ENCODE data around the gene WFDC2.

The WFDC2 gene

GRCh38 chr20:45508068-45508886, 38.7 kb downstream of the WFDC2 start:
- Histone ChIP-seq H3K36me3 (ENCODE audit: control insufficient read depth in 2 of 2, insufficient read depth in 2 of 2, low read length in 2 of 2) (no peaks in the 10 kb centered on the region), H3K4me3 (ENCODE audit: low read length in 2 of 2) (no peak overlapping the region), H3K9ac (ENCODE audit: low read depth in 1 of 2, low read length in 2 of 2) (no peak overlapping the region), H3K9me3 (ENCODE audit: control insufficient read depth in 2 of 2, low read length in 2 of 2) (no peaks in the 10 kb centered on the region), H3K27me3 (ENCODE audit: control insufficient read depth in 2 of 2, insufficient read depth in 2 of 2, low read length in 2 of 2) (no peaks in the 10 kb centered on the region), H3K27ac (ENCODE audit: low read depth in 2 of 2, low read length in 2 of 2) (no peak overlapping the region), H3K4me1 (ENCODE audit: control insufficient read depth in 2 of 2, insufficient read depth in 2 of 2, low read length in 2 of 2) (no peaks in the 10 kb centered on the region)

GRCh38 chr20:45509091-45509490, 39.5 kb downstream of the WFDC2 start:
- Histone ChIP-seq H3K9me3 (ENCODE audit: control insufficient read depth in 2 of 2, low read length in 2 of 2) (no peaks in the 10 kb centered on the region), H3K36me3 (ENCODE audit: control insufficient read depth in 2 of 2, insufficient read depth in 2 of 2, low read length in 2 of 2) (no peaks in the 10 kb centered on the region), H3K27me3 (ENCODE audit: control insufficient read depth in 2 of 2, insufficient read depth in 2 of 2, low read length in 2 of 2) (no peaks in the 10 kb centered on the region), H3K4me1 (ENCODE audit: control insufficient read depth in 2 of 2, insufficient read depth in 2 of 2, low read length in 2 of 2) (no peaks in the 10 kb centered on the region), H3K27ac (ENCODE audit: low read depth in 2 of 2, low read length in 2 of 2) (no peak overlapping the region), H3K9ac (ENCODE audit: low read depth in 1 of 2, low read length in 2 of 2) (no peak overlapping the region), H3K4me3 (ENCODE audit: low read length in 2 of 2) (no peak overlapping the region)

- H3K4me3 ChIP-seq (ENCODE audit: low read length in 2 of 2), result no peak overlapping the region
- no peaks in the 10 kb centered on the region for H3K9me3 ChIP-seq (ENCODE audit: control insufficient read depth in 2 of 2, low read length in 2 of 2)
- no peak overlapping the region for H3K27ac ChIP-seq (ENCODE audit: low read depth in 2 of 2, low read length in 2 of 2)
- no peaks in the 10 kb centered on the region for H3K36me3 ChIP-seq (ENCODE audit: control insufficient read depth in 2 of 2, insufficient read depth in 2 of 2, low read length in 2 of 2)
- H3K9ac ChIP-seq (ENCODE audit: low read depth in 1 of 2, low read length in 2 of 2), result no peak overlapping the region
- no peaks in the 10 kb centered on the region for H3K4me1 ChIP-seq (ENCODE audit: control insufficient read depth in 2 of 2, insufficient read depth in 2 of 2, low read length in 2 of 2)
- H3K27me3 ChIP-seq (ENCODE audit: control insufficient read depth in 2 of 2, insufficient read depth in 2 of 2, low read length in 2 of 2), result no peaks in the 10 kb centered on the region
Observed at GRCh38 chr20:45510242-45510862, 40.8 kb downstream of the WFDC2 start.

- no peaks in the 10 kb centered on the region for H3K4me1 ChIP-seq (ENCODE audit: control insufficient read depth in 2 of 2, insufficient read depth in 2 of 2, low read length in 2 of 2)
- no peaks in the 10 kb centered on the region for H3K9me3 ChIP-seq (ENCODE audit: control insufficient read depth in 2 of 2, low read length in 2 of 2)
- H3K36me3 ChIP-seq (ENCODE audit: control insufficient read depth in 2 of 2, insufficient read depth in 2 of 2, low read length in 2 of 2), result no peaks in the 10 kb centered on the region
- H3K27ac ChIP-seq (ENCODE audit: low read depth in 2 of 2, low read length in 2 of 2), result no peak within 1 kb of the TSS
- no peak within 1 kb of the TSS for H3K4me3 ChIP-seq (ENCODE audit: low read length in 2 of 2)
- H3K27me3 ChIP-seq (ENCODE audit: control insufficient read depth in 2 of 2, insufficient read depth in 2 of 2, low read length in 2 of 2), result no peaks in the 10 kb centered on the region
- H3K9ac ChIP-seq (ENCODE audit: low read depth in 1 of 2, low read length in 2 of 2), result no peak within 1 kb of the TSS
Observed at GRCh38 chr20:45515147-45515913, 45.8 kb downstream of the WFDC2 start, which contains the start of gene SPINT3. Gene SPINT3 (minus strand): TSS chr20:45515622. CDS start chr20:45515608, 14 bp downstream.

GRCh38 chr20:45518282-45518681, 48.7 kb downstream of the WFDC2 start:
- no peak overlapping the region for H3K27ac ChIP-seq (ENCODE audit: low read depth in 2 of 2, low read length in 2 of 2)

GRCh38 chr20:45523821-45524220, 54.3 kb downstream of the WFDC2 start:
- Histone ChIP-seq H3K4me3 (ENCODE audit: low read length in 2 of 2) (no peak overlapping the region), H3K9me3 (ENCODE audit: control insufficient read depth in 2 of 2, low read length in 2 of 2) (no peaks in the 10 kb centered on the region), H3K9ac (ENCODE audit: low read depth in 1 of 2, low read length in 2 of 2) (no peak overlapping the region), H3K27me3 (ENCODE audit: control insufficient read depth in 2 of 2, insufficient read depth in 2 of 2, low read length in 2 of 2) (no peaks in the 10 kb centered on the region), H3K36me3 (ENCODE audit: control insufficient read depth in 2 of 2, insufficient read depth in 2 of 2, low read length in 2 of 2) (no peaks in the 10 kb centered on the region), H3K4me1 (ENCODE audit: control insufficient read depth in 2 of 2, insufficient read depth in 2 of 2, low read length in 2 of 2) (no peaks in the 10 kb centered on the region), H3K27ac (ENCODE audit: low read depth in 2 of 2, low read length in 2 of 2) (no peak overlapping the region)

More at GRCh38 chr20:45518282-45518681, 48.7 kb downstream of the WFDC2 start:
- Histone ChIP-seq H3K9ac (ENCODE audit: low read depth in 1 of 2, low read length in 2 of 2) (no peak overlapping the region), H3K36me3 (ENCODE audit: control insufficient read depth in 2 of 2, insufficient read depth in 2 of 2, low read length in 2 of 2) (no peaks in the 10 kb centered on the region), H3K9me3 (ENCODE audit: control insufficient read depth in 2 of 2, low read length in 2 of 2) (no peaks in the 10 kb centered on the region), H3K4me3 (ENCODE audit: low read length in 2 of 2) (no peak overlapping the region), H3K4me1 (ENCODE audit: control insufficient read depth in 2 of 2, insufficient read depth in 2 of 2, low read length in 2 of 2) (no peaks in the 10 kb centered on the region), H3K27me3 (ENCODE audit: control insufficient read depth in 2 of 2, insufficient read depth in 2 of 2, low read length in 2 of 2) (no peaks in the 10 kb centered on the region)

- no peaks in the 10 kb centered on the region for H3K36me3 ChIP-seq (ENCODE audit: control insufficient read depth in 2 of 2, insufficient read depth in 2 of 2, low read length in 2 of 2)
- H3K9me3 ChIP-seq (ENCODE audit: control insufficient read depth in 2 of 2, low read length in 2 of 2), result no peaks in the 10 kb centered on the region
- H3K27me3 ChIP-seq (ENCODE audit: control insufficient read depth in 2 of 2, insufficient read depth in 2 of 2, low read length in 2 of 2), result no peaks in the 10 kb centered on the region
- no peak overlapping the region for H3K9ac ChIP-seq (ENCODE audit: low read depth in 1 of 2, low read length in 2 of 2)
- H3K27ac ChIP-seq (ENCODE audit: low read depth in 2 of 2, low read length in 2 of 2), result no peak overlapping the region
- H3K4me3 ChIP-seq (ENCODE audit: low read length in 2 of 2), result no peak overlapping the region
- no peaks in the 10 kb centered on the region for H3K4me1 ChIP-seq (ENCODE audit: control insufficient read depth in 2 of 2, insufficient read depth in 2 of 2, low read length in 2 of 2)
Observed at GRCh38 chr20:45527294-45527693, 57.7 kb downstream of the WFDC2 start.
